Midbrain (tissue), 1 donor: ENCODE results near the gene DNAAF5.
A peak's percentile ranks its signal among the peaks of the same experiment; 100 is the strongest.

ENCODE experiments used
- DNase-seq: peaks from one replicate; lab custom pipeline; 2025; lab: John Stamatoyannopoulos, UW

The DNAAF5 gene

DNA sequence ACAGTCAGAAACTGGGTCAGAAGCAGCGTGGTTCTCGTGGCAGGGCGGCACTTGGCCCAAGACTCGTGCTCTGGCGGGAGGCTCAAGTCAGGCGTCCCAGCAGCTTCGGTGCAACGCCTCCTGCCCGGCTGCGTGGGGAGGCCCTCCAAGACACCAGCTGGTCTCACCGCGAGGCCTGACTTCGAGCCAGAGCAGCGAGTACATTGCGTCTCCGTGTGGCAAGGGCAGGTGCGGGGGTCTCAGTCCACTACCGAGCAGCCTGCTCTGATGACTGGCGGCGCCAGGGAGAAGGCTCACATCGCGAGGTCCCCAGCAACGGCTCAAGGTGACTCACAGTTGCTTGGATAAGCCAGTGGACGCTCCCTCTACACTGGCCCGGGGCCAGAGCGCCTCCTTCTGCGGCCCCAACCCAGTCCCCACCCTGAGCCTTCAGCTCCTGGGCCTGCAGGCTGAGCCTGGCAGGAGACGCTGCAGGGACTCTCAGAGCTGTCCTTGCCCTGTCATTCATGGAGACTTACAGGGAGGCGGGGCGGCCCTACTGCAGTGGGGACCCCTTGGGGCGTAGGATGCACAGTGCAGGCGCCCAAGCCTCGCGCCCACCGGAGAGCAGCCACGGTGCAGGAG is 42.5 kb downstream of the DNAAF5 start:
- DNase-seq, result peak; percentile 57

- no peak for DNase-seq
These were observed 43.8 kb downstream of the DNAAF5 start for GRCh38 chr7:770336-770735.

DNA sequence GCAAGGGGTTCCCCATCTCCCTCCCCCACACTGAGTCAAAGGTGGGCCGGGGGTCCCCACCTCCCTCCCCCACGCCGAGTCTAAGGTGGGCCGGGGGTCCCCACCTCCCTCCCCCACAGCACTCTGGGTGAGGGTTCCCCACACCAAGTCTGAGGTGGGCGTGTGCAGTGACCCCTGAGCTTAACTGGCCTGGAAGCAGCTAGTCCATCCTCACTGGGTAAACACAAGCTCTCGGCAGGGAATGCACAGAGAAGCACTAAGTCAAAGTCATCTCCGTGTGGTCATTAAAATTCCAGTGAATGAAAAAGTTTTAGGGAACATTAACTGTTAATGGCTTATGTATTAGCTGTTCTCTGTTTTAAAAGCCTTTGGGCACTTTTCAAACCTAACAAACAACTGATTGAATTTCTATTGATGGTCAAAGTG is 44.3 kb downstream of the DNAAF5 start:
- DNase-seq, result no peak

- no peak for DNase-seq
These were observed 44.9 kb downstream of the DNAAF5 start for GRCh38 chr7:771234-772004.

- DNase-seq, result no peak
These were observed 45.5 kb downstream of the DNAAF5 start for GRCh38 chr7:772005-772294.

DNA sequence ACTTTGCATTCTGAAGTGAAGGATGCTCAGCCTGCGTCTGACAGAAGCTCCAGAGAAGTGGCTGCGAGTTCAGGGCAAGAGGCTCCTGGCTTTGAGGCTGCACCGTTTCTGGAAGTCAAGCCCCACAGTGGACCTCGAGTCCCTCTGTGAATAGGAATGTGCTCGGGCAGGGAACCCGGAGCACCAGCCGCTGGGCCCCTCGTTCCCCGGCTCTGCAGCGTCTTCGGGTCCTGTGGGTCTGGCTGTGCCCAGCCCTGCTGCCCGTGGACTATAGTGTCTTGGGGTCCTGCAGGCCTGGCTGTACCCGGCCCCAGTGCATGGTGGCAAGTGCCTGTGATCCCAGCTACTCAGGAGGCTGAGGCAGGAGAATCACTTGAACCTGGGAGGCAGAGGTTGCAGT is 45.9 kb downstream of the DNAAF5 start:
- DNase-seq, result no peak

GRCh38 chr7:772861-773621 is 46.5 kb downstream of the DNAAF5 start:
- DNase-seq, result no peak

DNA sequence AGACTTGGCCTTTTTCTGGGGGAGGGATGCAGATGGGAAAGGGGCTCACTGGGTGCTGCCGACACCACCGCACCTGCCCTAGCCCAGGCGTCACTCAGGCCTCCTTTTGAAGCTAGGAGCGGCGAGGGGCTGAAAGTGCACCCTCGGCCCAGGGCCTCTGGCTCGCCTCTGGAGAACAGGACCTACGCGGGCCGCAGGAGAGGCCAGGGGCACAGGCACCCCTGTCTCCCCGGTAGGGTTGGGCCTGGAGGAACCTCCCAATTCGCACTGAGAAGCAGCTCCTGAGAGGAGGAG is 47.1 kb downstream of the DNAAF5 start:
- DNase-seq, result no peak

- DNase-seq, result peak; percentile 29
These were observed 47.9 kb downstream of the DNAAF5 start for GRCh38 chr7:774161-775109.

DNA sequence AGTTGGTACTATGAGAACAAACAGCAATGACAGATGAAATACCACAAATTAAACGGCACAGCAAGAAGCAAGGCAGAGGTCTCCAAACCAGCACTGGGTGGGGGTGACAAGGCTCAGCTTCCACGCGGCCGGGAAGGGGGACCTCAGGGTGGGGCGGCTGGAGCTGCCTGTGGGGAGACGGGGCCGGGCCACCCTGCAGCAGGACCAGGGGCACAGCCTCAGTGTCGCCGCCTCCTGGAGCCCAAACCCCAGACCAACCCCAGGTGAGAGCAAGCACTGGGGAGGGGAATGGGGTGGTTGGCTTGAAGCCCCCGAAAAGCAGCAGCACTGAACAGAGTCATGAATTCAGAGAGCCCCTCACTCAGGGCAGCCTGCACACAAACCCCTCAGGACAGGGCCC is 49.9 kb downstream of the DNAAF5 start:
- DNase-seq, result no peak

DNA sequence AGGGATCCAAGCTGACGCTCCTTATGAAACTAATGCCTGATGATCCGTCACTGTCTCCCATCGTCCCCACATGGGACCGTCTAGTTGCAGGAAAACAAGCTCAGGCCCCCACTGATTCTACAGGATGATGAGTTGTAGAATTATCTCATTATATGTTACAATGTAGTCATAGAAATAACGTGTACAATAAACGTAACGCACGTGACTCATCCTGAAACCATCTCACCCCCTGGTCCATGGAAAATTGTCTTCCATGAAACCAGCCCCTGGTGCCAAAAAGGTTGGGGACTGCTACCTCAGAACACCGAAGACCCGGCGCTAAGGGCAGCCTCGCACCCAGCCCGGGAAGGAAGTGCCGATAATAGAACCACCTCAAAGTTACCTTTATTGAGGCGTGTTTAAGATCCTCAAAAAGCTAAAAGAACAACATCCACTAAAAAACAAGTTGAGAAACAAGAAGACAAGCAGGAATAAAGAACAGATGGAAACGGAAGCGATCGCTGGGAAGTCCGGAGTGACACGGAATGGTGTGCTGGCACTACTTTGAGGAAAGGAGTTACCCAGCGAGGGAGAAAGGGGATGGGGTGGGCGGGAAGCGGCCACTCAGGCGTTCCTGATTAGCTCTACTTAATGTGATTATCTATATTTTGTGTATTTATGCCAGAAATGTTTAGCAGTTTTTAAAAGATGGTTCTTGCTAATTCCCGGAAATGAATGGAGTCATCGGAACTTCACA is 50.7 kb downstream of the DNAAF5 start:
- no peak for DNase-seq

DNA sequence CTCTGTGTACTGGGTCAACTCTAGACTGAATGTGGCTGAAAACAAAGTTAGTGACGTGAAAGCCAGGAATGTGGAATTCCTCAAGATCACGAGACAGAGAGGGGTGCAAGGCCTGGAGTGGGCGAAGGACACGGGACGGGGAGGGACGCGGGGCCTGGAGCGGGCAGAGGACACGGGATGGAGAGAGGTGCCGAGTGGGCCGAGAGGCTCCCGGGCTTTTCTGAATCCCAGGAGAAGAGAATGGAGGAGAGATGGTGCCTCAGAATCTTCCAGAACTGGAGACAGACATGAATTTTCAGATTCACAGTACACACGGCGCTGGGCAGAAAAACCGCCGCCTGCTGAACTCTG is 51.2 kb downstream of the DNAAF5 start:
- no peak for DNase-seq

GRCh38 chr7:778271-778967 is 51.9 kb downstream of the DNAAF5 start:
- no peak for DNase-seq

DNA sequence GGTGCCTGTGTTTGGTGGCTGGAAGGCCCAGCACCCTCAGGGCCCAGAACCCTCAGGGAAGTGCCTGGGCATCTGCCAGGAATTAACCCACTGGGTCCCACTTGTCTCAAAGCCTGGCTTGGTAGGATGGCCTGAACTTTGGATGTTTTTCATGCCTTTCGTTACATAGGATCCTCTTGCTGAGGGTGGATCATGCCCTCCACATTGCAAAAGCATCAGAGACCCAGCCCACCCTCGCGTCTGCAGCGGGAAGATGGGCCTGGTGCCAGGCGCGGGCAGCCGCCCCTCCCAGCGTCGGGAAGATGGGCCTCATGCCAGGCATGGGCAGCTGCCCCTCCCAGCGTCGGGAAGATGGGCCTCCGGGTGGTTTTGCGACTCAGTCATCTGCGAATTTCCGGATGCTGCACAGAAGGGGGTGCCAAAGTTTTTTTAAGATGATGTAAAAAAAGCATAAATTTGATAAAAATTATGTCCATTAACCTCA is 52.5 kb downstream of the DNAAF5 start:
- peak; percentile 3 for DNase-seq

DNA sequence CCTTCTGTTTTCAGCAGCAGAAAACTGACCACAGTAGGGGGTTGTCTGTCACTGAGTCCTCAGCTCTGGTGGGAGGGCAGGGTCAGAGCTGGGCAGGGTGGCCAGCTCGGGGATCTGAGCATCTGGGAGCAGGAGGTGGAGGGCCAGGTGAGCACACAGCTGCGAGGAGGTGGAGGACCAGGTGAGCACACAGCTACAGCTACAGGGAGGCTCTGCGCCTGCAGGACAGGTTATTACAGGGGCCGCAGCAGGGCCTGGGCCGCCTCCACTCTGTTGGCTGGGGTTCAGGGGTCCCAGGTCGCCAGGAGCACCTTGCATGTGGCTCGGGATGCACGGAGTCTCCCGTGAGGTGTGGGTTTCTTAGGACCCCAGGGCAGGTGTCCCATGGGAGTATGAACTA is 53.0 kb downstream of the DNAAF5 start:
- DNase-seq, result no peak

DNA sequence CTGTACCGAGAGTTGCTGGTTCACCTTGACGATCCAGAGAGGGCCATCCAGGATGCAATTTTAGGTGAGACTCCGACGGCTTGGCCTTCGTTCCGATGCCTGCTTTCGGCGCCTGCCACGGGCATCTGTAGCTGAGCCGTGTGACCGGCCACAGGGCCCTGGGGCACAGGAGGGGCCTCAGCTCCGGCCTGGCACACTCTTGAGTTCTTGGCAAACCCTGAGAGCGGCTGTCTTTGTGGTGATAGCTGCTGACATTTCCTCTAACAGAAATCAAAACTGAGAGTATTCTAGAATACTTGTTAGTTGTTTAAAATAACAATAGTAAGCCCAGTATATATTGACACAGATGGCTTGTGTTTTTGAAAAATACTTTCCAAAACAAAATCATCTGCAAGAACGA is 53.6 kb downstream of the DNAAF5 start:
- peak; percentile 20 for DNase-seq

DNA sequence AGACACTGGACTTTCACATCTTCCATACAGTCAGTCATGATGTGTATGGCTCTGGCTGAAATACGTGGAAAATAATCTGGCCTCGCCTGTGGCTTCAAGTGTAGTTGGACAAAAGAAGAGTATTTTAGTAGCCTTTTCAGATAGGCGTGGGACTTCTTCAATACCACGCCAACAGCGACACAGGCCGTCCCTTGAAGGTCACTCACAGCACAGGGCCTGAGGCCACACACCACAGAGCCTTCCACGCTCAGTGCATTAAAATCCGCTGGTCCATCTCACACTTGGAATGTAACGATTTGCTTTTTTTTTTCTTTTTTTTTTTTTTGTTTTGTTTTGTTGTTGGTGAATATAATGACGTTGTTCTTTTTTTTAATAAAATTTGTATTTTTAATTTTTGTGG is 54.0 kb downstream of the DNAAF5 start:
- no peak for DNase-seq

GRCh38 chr7:781186-781849 is 54.8 kb downstream of the DNAAF5 start:
- no peak for DNase-seq

- DNase-seq, result no peak
These were observed 55.5 kb downstream of the DNAAF5 start for GRCh38 chr7:781936-782529.
